ENCODE measurements around the gene P2RY4. TPM values are rescaled to one million over a fixed set of nuclear protein-coding genes. Genes with fewer than 3 reads are reported as not detected.
"Not testable (repeated sequence)": the region's sequence is repeated elsewhere in the genome, so short reads cannot be mapped to it uniquely, and the experiment has no call there.

The P2RY4 gene
- total RNA-seq, 6 donors from 2014 or later, result 0.30 to 1.1 (median 0.64) TPM; not detected in 2

DNA sequence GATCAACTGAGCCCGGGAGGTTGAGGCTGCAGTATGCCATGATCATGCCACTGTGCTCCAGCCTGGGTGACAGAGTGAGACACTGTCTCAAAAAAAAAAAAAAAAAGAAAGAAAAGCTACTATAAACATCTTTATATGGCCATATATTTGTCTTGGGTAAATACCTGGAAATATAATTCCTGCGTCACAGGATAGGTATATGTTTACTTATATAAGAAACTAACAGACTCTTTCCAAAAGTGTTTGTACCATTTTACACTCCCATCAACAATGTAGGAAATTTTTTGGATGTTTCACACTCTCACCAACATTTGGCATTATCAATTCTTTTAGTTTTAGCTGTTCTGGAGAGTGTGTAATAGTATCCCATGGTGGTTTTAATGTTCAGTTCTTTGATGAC lies 12.8 kb downstream of the P2RY4 start:
- Histone ChIP-seq H3K9me3 (no peaks in the 10 kb centered on the region), H3K27ac (no peak overlapping the region), H3K4me3 (no peak overlapping the region), H3K27me3 (no peaks in the 10 kb centered on the region), H3K4me1 (no peaks in the 10 kb centered on the region), H3K36me3 (no peaks in the 10 kb centered on the region)
- WGBS, 2 donors, result 75 to 95% methylated on average over 2 of the region's 2 CpGs
- ATAC-seq (ENCODE audit: low FRiP score in 2 of 2) (no peak), DNase-seq (no peak)
- TF ChIP-seq POLR2AphosphoS5 (IDR thresholded peaks at IDR 0.05), result no peak
- no peak for TF ChIP-seq POLR2A (IDR thresholded peaks at IDR 0.05)
- TF ChIP-seq EP300 (IDR thresholded peaks at IDR 0.05), result no peak
- TF ChIP-seq, protein P1, sequence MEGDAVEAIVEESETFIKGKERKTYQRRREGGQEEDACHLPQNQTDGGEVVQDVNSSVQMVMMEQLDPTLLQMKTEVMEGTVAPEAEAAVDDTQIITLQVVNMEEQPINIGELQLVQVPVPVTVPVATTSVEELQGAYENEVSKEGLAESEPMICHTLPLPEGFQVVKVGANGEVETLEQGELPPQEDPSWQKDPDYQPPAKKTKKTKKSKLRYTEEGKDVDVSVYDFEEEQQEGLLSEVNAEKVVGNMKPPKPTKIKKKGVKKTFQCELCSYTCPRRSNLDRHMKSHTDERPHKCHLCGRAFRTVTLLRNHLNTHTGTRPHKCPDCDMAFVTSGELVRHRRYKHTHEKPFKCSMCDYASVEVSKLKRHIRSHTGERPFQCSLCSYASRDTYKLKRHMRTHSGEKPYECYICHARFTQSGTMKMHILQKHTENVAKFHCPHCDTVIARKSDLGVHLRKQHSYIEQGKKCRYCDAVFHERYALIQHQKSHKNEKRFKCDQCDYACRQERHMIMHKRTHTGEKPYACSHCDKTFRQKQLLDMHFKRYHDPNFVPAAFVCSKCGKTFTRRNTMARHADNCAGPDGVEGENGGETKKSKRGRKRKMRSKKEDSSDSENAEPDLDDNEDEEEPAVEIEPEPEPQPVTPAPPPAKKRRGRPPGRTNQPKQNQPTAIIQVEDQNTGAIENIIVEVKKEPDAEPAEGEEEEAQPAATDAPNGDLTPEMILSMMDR (IDR thresholded peaks at IDR 0.05), result no peak

DNA sequence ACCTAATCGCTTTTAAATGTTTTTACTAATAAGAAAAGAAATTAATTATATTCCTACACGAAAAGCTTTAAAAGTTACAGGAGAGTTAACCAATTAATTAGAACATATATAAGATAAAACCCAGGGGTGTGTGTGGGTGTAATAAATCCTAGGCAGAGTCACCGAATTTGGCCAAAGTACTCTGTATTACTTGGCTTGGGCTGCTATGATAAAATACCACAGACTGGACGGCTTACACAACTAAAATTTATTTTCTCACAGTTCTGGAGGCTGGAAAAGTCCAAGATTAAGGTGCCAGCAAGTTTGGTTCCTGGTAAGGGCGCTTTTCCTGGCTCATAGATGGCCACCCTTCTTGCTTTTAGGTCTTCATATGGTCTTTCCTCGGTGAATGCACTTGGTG lies 15.1 kb downstream of the P2RY4 start:
- no peaks in the 10 kb centered on the region for H3K27me3 ChIP-seq
- no peak for DNase-seq
- WGBS, 2 donors, result 74 to 97% methylated on average over 6 of the region's 6 CpGs

DNA sequence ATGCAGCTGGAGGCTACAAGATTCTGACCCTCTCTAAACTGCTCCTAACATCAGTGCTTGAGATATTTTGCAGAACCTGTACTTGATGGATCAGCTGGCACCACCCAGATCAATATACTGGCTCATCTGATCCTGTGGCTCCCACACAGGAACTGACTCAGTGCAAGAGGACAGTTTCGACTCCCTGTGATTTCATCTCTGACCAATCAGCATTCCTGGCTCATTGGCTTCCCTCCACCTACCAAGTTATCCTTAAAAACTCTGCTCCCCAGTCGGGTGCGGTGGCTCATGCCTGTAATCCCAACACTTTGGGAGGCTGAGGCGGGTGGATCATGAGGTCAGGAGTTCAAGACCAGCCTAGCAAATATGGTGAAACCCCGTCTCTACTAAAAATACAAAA lies 16.4 kb downstream of the P2RY4 start:
- WGBS, 2 donors, result 83 to 100% methylated on average over 1 to 5 of the region's 5 CpGs
- H3K36me3 ChIP-seq; H3K27me3 ChIP-seq; H3K27ac ChIP-seq; ATAC-seq (ENCODE audit: low FRiP score in 2 of 2); H3K4me3 ChIP-seq; DNase-seq; H3K9me3 ChIP-seq; H3K4me1 ChIP-seq: not testable (repeated sequence)

More for the DNA sequence above, 15.1 kb downstream of the P2RY4 start:
- no peak for TF ChIP-seq POLR2AphosphoS5 (IDR thresholded peaks at IDR 0.05)
- TF ChIP-seq, protein P1 (IDR thresholded peaks at IDR 0.05), result no peak
- TF ChIP-seq EP300 (IDR thresholded peaks at IDR 0.05), result no peak
- no peak for TF ChIP-seq POLR2A (IDR thresholded peaks at IDR 0.05)
- no peak for ATAC-seq (ENCODE audit: low FRiP score in 2 of 2)
- H3K36me3 ChIP-seq, result no peaks in the 10 kb centered on the region
- no peak overlapping the region for H3K4me3 ChIP-seq
- H3K9me3 ChIP-seq, result no peaks in the 10 kb centered on the region
- H3K4me1 ChIP-seq, result no peaks in the 10 kb centered on the region
- H3K27ac ChIP-seq, result no peak overlapping the region

- TF ChIP-seq, protein P1 (IDR thresholded peaks at IDR 0.05), result no peak
- no peak for TF ChIP-seq EP300 (IDR thresholded peaks at IDR 0.05)
- TF ChIP-seq POLR2A (IDR thresholded peaks at IDR 0.05), result no peak
- no peak for TF ChIP-seq POLR2AphosphoS5 (IDR thresholded peaks at IDR 0.05)
- no peaks in the 10 kb centered on the region for H3K27me3 ChIP-seq
- ATAC-seq (ENCODE audit: low FRiP score in 2 of 2), result no peak
Observed at GRCh38 chrX:70241501-70241900, 18.5 kb downstream of the P2RY4 start.

DNA sequence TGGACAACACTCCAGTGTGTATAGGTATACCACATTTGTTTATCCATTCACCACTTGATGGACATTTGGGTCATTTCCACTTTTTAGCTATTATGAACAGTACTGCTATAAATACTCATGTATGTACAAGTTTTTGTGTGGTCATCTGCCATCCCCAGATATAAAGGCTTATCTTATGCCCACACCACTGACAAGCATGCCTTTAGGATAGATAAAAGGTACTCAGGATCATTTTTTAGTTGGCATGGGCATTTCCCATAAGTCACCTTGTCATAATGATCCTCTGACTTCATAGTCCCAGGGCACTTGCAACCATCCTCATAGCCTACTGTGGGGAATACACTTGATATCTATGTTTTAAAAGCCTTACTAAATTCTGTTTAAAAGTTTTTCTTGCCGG lies 19.3 kb downstream of the P2RY4 start:
- ATAC-seq (ENCODE audit: low FRiP score in 2 of 2) (no peak), DNase-seq (no peak)
- no peaks in the 10 kb centered on the region for H3K36me3 ChIP-seq
- WGBS, 2 donors, result 95 to 100% methylated on average over 1 of the region's 1 CpG
- TF ChIP-seq POLR2A (IDR thresholded peaks at IDR 0.05) (no peak), POLR2AphosphoS5 (IDR thresholded peaks at IDR 0.05) (no peak), EP300 (IDR thresholded peaks at IDR 0.05) (no peak)
- TF ChIP-seq, protein P1 (IDR thresholded peaks at IDR 0.05), result no peak
- H3K27ac ChIP-seq, result no peak overlapping the region
- no peaks in the 10 kb centered on the region for H3K9me3 ChIP-seq
- H3K27me3 ChIP-seq, result no peaks in the 10 kb centered on the region
- H3K4me3 ChIP-seq, result no peak overlapping the region
- H3K4me1 ChIP-seq, result no peaks in the 10 kb centered on the region

More at GRCh38 chrX:70241501-70241900, 18.5 kb downstream of the P2RY4 start:
- 73 to 87% methylated on average over 2 of the region's 2 CpGs for WGBS, 2 donors
- Histone ChIP-seq H3K36me3 (no peaks in the 10 kb centered on the region), H3K9me3 (no peaks in the 10 kb centered on the region), H3K4me1 (no peaks in the 10 kb centered on the region), H3K4me3 (no peak overlapping the region), H3K27ac (no peak overlapping the region)
- no peak for DNase-seq
